Endothelial cell of umbilical vein (primary cell): ENCODE data around the gene SERPINA6.

Experiments
- EZH2 ChIP-seq: IDR thresholded peaks from 2 replicates; pipeline ENCODE4 v1.6.1; 2012; ENCODE audit warnings: borderline replicate concordance, low read depth, mild to moderate bottlenecking, moderate library complexity, low read length, inconsistent platforms; ENCODE audit not compliant: severe bottlenecking
- POLR2AphosphoS5 ChIP-seq: IDR thresholded peaks from 2 replicates; pipeline ENCODE4 v1.6.1; 2012; ENCODE audit warnings: low read depth, mild to moderate bottlenecking, control low read depth, low read length, moderate library complexity; ENCODE audit not compliant: insufficient read depth
- TF ChIP-seq, protein P1 (sequence below), 2 donors: IDR thresholded peaks; 1 replicate in 1 of 2; 2 replicates in 1 of 2; pipeline ENCODE4 v1.5.1; 2011; ENCODE audit warnings: low read length in 2 of 2, mild to moderate bottlenecking in 2 of 2, moderate library complexity in 2 of 2, control low read depth in 1 of 2, inconsistent platforms in 1 of 2, low read depth in 1 of 2; ENCODE audit not compliant: insufficient read depth in 1 of 2; ENCODE audit errors: extremely low read depth in 1 of 2
- TF ChIP-seq, protein P2 (sequence below): IDR thresholded peaks from 2 replicates; pipeline ENCODE4 v1.6.1; 2011; ENCODE audit not compliant: insufficient read depth, insufficient read length

DNA sequence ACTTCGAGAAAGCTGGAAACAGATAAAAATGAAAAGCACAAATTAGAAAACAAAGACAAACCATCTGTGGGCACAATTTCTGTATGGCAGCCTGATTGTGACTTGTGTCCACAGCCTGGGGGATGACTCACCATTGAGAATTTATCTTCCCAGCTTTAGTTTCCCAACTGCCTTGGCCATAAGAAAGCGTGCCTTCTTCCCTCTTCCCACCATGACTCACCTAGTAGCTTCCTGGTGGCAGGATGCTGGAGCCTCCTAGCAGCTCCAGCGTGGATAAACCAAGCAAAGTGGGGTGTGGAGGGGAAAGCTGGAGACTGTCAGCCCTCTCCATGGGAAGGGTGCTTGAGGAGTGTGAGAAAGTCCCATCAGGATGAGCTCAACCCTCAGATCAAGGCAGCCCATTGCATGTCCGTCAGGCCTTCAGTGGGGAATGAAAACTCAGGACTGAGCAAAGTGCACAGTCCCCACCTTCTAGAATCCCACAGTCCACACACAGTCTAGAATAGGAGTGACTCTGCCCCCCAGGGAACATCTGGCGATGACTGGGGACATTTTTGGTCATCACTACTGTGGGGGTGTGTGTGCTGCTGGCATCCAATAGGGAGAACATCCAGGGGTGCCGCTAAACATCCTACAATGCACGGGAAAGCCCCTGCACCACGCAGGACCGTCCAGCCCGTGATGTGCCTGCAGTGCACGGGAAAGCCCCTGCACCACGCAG, 22.4 kb upstream of the SERPINA6 start:
- TF ChIP-seq, protein P1, sequence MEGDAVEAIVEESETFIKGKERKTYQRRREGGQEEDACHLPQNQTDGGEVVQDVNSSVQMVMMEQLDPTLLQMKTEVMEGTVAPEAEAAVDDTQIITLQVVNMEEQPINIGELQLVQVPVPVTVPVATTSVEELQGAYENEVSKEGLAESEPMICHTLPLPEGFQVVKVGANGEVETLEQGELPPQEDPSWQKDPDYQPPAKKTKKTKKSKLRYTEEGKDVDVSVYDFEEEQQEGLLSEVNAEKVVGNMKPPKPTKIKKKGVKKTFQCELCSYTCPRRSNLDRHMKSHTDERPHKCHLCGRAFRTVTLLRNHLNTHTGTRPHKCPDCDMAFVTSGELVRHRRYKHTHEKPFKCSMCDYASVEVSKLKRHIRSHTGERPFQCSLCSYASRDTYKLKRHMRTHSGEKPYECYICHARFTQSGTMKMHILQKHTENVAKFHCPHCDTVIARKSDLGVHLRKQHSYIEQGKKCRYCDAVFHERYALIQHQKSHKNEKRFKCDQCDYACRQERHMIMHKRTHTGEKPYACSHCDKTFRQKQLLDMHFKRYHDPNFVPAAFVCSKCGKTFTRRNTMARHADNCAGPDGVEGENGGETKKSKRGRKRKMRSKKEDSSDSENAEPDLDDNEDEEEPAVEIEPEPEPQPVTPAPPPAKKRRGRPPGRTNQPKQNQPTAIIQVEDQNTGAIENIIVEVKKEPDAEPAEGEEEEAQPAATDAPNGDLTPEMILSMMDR (IDR thresholded peaks at IDR 0.05; ENCODE audit: extremely low read depth in 1 of 2, insufficient read depth in 1 of 2, low read depth in 1 of 2, low read length in 2 of 2): no peak
- TF ChIP-seq POLR2AphosphoS5 (no peak), EZH2 (no peak)
- TF ChIP-seq, protein P2, sequence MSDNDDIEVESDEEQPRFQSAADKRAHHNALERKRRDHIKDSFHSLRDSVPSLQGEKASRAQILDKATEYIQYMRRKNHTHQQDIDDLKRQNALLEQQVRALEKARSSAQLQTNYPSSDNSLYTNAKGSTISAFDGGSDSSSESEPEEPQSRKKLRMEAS: no peak
